Skeletal muscle satellite cell (primary cell): ENCODE results near the gene TMEM234.
A peak's percentile ranks its signal among the peaks of the same experiment; 100 is the strongest.

Experiments
- H3K27me3 ChIP-seq: 2 replicates; pipeline ENCODE4 v1.7.0; 2013; ENCODE audit warnings: low read length; ENCODE audit not compliant: control insufficient read depth, insufficient read depth
- H3K36me3 ChIP-seq: 2 replicates; pipeline ENCODE4 v1.7.0; 2013; ENCODE audit warnings: mild to moderate bottlenecking, control low read depth, low read length; ENCODE audit not compliant: insufficient read depth
- H3K4me1 ChIP-seq: 2 replicates; pipeline ENCODE4 v1.7.0; 2013; ENCODE audit warnings: low read length; ENCODE audit not compliant: control insufficient read depth, insufficient read depth
- H3K4me2 ChIP-seq: 2 replicates; pipeline ENCODE4 v1.7.0; 2013; ENCODE audit warnings: mild to moderate bottlenecking, low read length
- H3K4me3 ChIP-seq: 2 replicates; pipeline ENCODE4 v1.7.0; 2013; ENCODE audit warnings: low read length
- H3K9ac ChIP-seq: 2 replicates; pipeline ENCODE4 v1.7.0; 2013; ENCODE audit warnings: mild to moderate bottlenecking, low read depth, low read length, moderate library complexity
- H3K9me3 ChIP-seq: replicated peaks from 2 replicates; pipeline ENCODE4 v1.7.0; 2013; ENCODE audit warnings: mild to moderate bottlenecking, control low read depth, low read length

Gene TMEM234

DNA sequence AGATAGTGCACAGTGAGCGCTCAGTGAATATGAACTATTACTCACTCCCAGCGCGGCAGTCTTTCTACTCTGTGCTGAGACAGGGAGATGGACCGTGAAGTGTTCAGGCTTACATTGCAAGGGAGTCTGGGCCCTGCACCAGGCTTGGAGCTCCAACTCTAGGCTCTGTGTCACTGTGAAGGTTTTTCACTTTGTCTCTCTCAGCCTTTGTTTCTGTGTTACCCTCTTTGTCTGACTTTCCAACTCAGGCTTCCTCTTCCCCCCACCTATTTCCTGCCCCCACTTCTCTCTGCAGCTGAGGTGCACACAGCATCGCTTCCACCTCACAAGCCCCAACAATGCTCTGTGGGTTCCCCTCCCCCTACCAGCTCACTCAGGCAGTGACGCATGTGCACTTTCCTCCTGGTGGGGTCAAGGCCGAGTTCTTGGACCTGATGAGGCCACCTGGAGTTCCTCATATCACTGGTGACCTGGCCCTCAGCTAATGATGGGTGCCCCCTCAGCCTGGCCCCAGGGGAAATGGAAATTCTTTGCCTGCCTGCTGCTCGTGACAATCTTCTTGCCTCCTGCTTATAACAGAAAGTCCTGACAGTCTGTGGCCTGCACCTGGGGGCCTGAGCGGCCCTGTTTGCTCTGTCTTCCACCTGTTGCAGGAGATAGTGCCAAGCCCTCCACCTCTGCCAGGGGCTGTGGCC lies 27.8 kb upstream of the TMEM234 start:
- Histone ChIP-seq H3K4me1 (peaks cover 16% of the 10 kb centered on the region), H3K9me3 (no peaks in the 10 kb centered on the region), H3K4me3 (no peak overlapping the region), H3K36me3 (no peaks in the 10 kb centered on the region), H3K27me3 (peaks cover 6% of the 10 kb centered on the region), H3K9ac (no peak overlapping the region), H3K4me2 (no peak overlapping the region)

DNA sequence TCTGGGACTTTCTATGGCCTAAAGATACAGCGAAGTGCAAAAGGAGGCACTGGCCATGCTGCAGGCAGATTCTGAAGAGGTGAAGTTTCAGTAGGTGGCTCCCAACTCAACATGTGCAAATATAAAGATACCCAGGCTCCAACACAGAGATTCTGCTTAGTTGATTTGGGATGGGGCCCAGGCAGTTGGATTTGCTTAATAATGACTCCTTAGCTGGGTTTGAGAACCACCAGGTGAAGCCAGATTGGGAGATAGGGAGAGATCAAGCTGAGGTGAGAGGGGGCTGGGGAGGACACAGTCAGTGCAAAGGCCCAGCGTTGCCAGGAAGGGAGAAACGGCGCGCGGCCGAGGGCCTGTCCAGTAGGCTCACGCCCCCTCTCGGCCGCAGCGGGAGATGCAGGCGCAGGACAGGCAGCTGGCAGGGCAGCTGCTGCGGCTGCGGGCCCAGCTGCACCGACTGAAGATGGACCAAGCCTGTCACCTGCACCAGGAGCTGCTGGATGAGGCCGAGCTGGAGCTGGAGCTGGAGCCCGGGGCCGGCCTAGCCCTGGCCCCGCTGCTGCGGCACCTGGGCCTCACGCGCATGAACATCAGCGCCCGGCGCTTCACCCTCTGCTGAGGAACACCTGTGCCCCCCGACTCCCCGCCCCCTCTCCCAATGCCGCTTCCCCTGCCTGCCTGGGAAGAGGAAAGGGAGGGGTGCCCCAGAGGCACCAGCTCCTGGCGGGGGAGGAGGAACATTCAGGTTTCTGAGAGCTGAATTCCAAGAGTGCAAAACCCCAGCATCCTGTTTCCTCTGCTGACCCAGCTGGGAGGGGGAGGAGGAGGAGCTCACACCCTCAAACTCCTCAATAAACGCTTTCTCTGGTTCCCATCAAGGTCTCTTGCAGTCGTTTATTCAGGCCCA lies 26.1 kb upstream of the TMEM234 start:
- Histone ChIP-seq H3K4me2 (peak overlapping the region; percentile 60), H3K36me3 (no peaks in the 10 kb centered on the region), H3K27me3 (peaks cover 6% of the 10 kb centered on the region), H3K9me3 (no peaks in the 10 kb centered on the region), H3K9ac (no peak overlapping the region), H3K4me3 (no peak overlapping the region), H3K4me1 (peaks cover 16% of the 10 kb centered on the region)

DNA sequence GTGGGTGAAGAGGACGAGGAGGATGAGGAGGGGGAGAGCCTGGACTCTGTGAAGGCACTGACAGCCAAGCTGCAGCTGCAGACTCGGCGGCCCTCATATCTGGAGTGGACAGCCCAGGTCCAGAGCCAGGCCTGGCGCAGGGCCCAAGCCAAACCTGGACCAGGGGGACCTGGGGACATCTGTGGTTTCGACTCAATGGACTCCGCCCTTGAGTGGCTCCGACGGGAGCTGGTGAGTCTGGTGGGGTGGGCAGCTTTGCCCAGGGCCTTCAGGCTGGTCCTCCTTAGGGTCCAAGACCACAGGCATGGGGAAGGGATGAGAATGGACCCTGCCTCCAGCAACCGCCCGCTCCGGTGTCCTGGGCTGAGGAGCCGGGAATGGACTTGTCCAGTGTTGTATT lies 25.3 kb upstream of the TMEM234 start:
- H3K4me1 ChIP-seq = peaks cover 19% of the 10 kb centered on the region
- H3K9ac ChIP-seq = no peak overlapping the region
- peaks cover 2% of the 10 kb centered on the region for H3K27me3 ChIP-seq
- no peaks in the 10 kb centered on the region for H3K9me3 ChIP-seq
- H3K36me3 ChIP-seq = no peaks in the 10 kb centered on the region
- H3K4me2 ChIP-seq = no peak overlapping the region
- H3K4me3 ChIP-seq = no peak overlapping the region

DNA sequence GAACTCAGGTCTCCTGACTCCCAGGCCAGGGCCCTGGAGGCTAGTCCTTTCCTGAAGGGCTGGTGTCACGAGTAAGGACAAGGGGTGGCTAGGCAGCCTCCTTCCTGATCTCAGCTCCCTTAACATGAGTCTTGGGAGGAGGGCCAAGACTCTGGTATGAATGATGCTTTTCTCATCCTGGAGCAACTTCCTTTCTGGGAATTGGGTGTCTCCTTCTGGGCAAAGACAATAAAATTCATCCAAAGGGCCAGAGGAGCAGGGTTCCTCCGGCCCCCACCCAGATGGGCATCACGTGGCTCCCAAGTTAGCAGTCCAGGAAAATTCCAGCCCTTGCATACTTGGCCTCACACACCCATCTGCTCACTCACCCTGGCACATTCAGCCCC lies 24.7 kb upstream of the TMEM234 start, which contains the start of gene FAM167B:
Gene FAM167B, plus strand, starts transcription at position 335 of the 386 bp plus-strand sequence. CDS start 200 bp downstream, outside the sequence.
- Histone ChIP-seq H3K9me3 (no peaks in the 10 kb centered on the region), H3K4me1 (peaks cover 20% of the 10 kb centered on the region), H3K36me3 (no peaks in the 10 kb centered on the region), H3K9ac (no peak within 1 kb of the TSS), H3K4me3 (no peak within 1 kb of the TSS), H3K27me3 (no peaks in the 10 kb centered on the region), H3K4me2 (no peak within 1 kb of the TSS)

DNA sequence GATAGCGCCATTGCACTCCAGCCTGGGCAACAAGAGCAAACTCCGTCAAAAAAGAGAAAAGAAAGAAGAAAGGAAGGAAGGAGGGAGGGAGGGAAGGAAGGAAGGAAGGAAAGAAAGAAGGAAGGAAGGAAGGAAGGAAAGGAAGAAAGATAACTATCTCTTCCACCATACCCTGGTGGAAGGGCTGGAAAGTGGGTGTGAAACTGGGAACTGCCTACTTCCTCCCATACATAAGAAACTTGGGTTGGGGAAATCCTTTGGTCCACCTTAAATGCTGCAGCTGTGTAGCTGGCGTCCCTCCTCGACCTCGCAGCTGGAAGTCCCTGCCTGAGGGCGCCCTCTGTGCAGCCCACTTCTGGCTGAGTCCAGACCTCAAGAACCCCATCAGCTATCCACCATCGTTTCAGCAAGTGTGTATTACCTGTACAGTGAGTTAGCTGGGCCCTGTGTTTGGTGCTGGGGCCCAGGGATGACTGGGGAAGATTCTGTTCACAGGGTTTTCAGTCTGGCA lies 20.2 kb upstream of the TMEM234 start:
- H3K9ac ChIP-seq = no peak overlapping the region
- no peaks in the 10 kb centered on the region for H3K27me3 ChIP-seq
- H3K4me3 ChIP-seq = no peak overlapping the region
- no peaks in the 10 kb centered on the region for H3K36me3 ChIP-seq
- peak overlapping the region; percentile 32 for H3K4me2 ChIP-seq
- H3K4me1 ChIP-seq = peaks cover 30% of the 10 kb centered on the region
- no peaks in the 10 kb centered on the region for H3K9me3 ChIP-seq

DNA sequence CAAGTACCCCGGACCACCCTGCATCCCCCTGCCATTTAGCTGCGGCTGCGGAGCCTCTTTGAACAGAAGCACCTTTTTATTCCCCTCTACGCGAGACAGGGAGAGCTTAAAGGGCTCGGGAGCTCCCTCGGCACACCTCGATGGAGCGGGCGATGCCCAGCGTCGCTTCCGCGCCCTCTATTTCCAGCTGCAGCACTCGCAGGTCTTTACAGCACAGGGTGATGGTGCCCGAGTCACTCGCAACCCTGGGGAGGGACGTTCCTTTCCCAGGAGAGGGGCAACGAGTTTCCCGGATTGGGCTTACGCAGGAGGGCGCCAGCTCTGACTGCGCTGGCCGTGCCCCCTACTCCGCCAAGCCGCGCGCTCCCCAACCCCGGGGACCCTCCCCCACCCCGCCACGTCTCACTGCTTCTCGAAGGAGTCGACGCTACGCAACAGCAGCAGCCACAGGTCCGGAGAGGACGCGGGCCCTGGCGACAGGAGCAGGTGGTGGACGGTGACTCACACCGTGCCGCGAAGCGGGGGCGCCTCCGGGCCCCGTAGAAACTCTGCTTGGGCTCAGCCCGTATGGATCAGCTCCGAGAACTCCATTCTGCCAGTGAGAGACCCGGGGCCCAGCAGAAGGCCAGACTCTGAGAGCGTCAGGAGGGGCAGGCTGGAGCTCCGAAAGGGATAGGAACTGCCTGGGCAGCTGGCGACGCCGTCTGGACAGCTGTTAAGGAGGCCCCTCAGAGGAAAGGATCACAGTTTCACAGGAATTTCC lies 19.0 kb upstream of the TMEM234 start:
- H3K4me1 ChIP-seq = peaks cover 29% of the 10 kb centered on the region
- peak overlapping the region; percentile 56 for H3K9ac ChIP-seq
- H3K27me3 ChIP-seq = no peaks in the 10 kb centered on the region
- H3K4me3 ChIP-seq = peak overlapping the region; percentile 68
- no peaks in the 10 kb centered on the region for H3K9me3 ChIP-seq
- H3K4me2 ChIP-seq = peak overlapping the region; percentile 94
- H3K36me3 ChIP-seq = no peaks in the 10 kb centered on the region

DNA sequence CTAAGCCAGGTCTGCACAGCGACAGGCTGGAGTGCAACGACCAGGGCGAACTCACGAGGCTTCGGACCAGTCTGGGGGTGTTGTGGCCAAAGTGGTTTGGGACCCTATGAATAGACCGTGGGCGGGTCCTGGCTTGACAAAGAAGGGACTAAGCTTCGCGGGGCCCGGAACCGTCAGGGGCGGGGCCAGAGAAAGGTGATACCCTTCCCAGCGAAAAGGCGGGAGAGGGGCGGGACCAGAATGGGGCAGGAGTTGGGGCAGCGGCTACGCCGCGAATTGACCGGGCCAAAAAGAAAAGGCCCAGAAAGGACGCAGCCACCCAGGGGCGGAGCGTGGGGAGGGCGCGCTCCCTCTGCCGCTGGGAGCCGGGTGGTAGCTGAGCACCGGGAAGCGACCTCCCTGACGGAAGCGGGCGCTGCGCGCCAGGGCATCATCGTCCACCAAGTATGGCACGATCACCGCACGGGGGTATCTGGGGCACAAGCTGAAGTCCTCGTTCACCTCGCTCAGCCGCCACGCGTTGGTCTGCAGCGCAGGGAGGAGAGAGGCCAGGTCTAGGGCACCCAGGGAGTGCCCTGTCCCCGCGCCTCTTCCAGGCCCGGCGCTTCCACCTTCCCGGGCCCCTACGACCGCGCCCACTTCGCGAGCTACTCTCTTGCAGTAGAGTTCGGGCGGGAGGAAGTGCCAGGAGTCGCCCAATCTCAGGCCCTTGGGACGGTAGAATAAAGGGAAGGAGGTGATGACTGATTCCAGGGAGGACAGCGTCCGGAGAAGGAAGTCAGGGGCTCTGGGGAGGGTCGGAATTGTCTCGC lies 18.2 kb upstream of the TMEM234 start:
- Histone ChIP-seq H3K27me3 (no peaks in the 10 kb centered on the region), H3K4me2 (peak overlapping the region; percentile 94), H3K36me3 (no peaks in the 10 kb centered on the region), H3K9me3 (no peaks in the 10 kb centered on the region), H3K9ac (peak overlapping the region; percentile 56), H3K4me3 (peak overlapping the region; percentile 68), H3K4me1 (peaks cover 34% of the 10 kb centered on the region)

DNA sequence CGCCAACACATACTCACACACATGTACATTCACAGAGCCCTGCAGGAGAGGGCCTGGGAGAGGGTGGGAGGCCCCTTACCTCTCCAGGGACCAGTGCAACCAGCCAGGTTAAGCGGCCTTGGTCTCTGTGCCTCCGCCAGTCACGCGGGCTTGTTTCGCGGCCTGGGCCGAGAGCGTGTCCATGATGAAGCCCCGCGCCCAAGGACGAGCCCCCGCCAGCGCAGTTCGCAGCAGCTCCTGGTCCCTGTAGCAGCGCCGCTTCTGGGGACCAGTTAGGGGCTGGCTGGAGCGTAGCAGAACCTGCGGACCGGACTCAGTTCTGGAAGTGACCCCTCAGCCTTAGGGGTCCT lies 17.6 kb upstream of the TMEM234 start:
- Histone ChIP-seq H3K4me2 (peak overlapping the region; percentile 94), H3K36me3 (no peaks in the 10 kb centered on the region), H3K27me3 (no peaks in the 10 kb centered on the region), H3K9ac (no peak overlapping the region), H3K4me1 (peaks cover 40% of the 10 kb centered on the region), H3K4me3 (peak overlapping the region; percentile 68), H3K9me3 (no peaks in the 10 kb centered on the region)

DNA sequence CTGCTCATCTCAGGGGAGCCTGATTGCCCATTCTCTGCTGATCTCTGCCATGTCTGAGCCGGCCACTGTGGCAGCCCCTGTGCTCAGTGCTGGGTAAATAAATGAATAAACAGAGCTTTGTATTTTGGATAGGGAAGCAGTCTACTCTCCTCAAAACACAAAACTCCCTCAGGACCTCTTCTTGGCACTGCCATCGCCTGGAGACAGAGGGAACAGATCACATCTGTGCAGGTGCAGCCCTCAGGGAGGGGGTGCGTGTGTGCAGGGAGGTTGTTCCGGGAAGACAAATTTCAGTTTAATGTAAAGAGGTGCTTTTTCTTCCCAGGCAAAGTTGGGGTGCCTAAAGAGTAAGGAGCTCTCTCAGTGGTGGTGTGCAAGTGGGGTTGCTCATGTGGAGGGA lies 17.2 kb upstream of the TMEM234 start:
- H3K4me1 ChIP-seq = peaks cover 42% of the 10 kb centered on the region

DNA sequence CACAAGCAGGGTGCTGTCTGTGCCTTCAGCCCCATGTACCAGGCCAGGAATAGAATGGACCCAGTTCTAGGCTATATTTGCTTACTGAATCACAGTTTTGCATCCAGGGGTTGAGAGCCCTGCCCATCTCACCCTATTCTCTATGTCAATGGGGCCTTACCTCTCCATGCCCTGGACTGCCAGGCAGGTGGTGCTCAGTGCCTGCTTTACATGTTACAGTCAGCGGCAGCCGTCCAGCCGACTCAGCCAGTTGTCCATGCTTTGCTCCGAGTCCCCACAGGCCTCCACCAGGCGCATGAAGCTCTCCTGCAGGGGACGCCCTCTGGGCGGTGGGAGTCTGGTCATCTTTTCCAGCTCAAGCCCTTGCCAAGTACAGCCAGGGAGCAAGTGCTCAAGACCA lies 12.6 kb upstream of the TMEM234 start:
- no peak overlapping the region for H3K4me2 ChIP-seq
- no peaks in the 10 kb centered on the region for H3K9me3 ChIP-seq
- H3K4me1 ChIP-seq = peaks cover 21% of the 10 kb centered on the region
- H3K36me3 ChIP-seq = peaks cover 19% of the 10 kb centered on the region
- H3K4me3 ChIP-seq = no peak overlapping the region
- H3K27me3 ChIP-seq = no peaks in the 10 kb centered on the region
- H3K9ac ChIP-seq = no peak overlapping the region

More for the DNA sequence above, 17.2 kb upstream of the TMEM234 start:
- no peak overlapping the region for H3K9ac ChIP-seq
- H3K4me3 ChIP-seq = no peak overlapping the region
- no peak overlapping the region for H3K4me2 ChIP-seq
- no peaks in the 10 kb centered on the region for H3K27me3 ChIP-seq
- peaks cover under 1% of the 10 kb centered on the region for H3K36me3 ChIP-seq
- no peaks in the 10 kb centered on the region for H3K9me3 ChIP-seq
